CD4-positive, alpha-beta T cell treated with Interleukin-6 at 100 ng/mL for 8 hours (primary cell): Measurements from ENCODE around the gene GEMIN4.

Source experiments
- DNase-seq: peaks from one replicate; pipeline ENCODE4 v3.0.0-alpha.2; 2020; ENCODE audit warnings: mixed read lengths, low spot score

GEMIN4 gene

DNA sequence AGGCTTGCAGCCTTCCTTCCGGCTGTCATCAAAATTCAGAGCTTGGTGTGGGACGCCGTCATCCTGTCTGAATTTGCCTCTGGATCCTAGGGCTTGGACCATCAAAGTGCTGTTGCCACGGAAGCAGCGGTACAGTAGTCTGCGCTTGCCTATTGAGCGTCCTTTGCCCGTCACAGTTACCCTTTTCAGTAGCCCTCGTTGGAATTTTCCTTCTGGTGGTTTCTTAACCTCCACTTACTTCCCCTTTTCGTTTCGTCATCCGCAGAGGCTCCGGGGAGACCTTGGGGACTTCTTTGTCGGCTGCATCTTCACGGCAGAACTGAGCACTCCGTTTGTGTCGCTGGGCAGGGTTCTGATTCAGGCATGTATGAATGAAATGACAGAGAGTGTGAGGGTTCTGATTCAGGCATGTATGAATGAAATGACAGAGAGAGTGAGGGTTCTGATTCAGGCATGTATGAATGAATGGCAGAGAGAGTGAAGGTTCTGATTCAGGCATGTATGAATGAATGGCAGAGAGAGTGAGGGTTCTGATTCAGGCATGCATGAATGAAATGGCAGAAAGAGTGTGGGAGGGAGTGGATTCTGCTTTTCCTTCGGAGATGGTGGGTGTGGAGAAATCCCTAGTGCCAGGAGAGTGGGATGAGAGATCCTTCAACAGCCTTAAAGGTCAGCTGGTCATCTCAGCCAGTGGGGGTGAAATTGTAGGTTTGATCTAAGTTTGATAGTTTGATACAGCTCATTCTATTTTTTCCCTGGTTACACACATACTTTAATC is 11.6 kb downstream of the GEMIN4 start:
- no peak for DNase-seq

DNA sequence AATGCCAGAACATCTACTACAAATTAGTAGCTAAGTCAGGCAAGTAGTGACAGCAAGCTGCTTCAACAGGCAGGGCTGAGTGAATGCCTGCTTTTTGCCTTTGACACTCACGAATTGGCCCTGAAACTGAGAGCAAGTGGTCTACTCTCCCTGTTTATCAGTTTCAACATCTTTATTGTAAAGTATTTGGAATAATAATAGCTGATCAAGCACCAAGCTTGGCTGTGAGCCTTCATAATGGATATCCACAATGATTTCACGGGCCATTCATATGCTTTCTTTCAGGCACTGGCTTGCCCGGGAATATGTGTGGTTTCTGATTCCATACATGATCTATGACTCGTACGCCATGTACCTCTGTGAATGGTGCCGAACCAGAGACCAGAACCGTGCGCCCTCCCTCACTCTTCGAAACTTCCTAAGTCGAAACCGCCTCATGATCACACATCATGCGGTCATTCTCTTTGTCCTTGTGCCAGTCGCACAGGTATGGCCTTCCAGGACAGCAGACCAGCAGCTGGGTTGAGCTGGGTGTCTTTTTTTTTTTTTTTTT is 14.4 kb downstream of the GEMIN4 start:
- DNase-seq: no peak

- no peak for DNase-seq
Observed at GRCh38 chr17:733743-734142, 18.3 kb downstream of the GEMIN4 start.

- peak; percentile 6 for DNase-seq
Observed at GRCh38 chr17:732902-733720, 19.0 kb downstream of the GEMIN4 start.

- DNase-seq: peak; percentile 15
Observed at GRCh38 chr17:732067-732901, 19.8 kb downstream of the GEMIN4 start, which contains the start of gene TLCD3A. Gene TLCD3A, plus strand, starts transcription at chr17:732596. Its CDS starts 52 bp downstream, at chr17:732648.

GRCh38 chr17:731644-732066 is 20.4 kb downstream of the GEMIN4 start:
- no peak for DNase-seq

DNA sequence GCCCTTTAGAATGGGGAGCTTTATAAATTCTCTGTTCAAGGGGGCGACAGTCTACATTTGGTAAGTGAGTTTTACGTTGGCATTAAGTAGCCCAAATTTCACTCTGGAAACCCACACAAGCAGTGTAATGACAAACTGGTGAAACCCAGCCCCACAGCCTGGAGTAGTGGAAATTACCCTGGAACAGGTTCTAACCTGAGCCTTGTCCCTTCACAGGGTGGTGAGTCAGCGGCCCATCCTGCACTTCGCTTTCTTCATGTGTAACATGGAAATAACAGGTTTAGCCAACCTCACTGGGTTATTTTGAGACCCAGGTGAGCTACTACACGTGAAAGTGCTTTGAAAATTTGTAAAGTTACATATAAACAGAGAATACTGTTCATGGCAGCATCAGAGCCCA is 23.2 kb downstream of the GEMIN4 start:
- DNase-seq: no peak

DNA sequence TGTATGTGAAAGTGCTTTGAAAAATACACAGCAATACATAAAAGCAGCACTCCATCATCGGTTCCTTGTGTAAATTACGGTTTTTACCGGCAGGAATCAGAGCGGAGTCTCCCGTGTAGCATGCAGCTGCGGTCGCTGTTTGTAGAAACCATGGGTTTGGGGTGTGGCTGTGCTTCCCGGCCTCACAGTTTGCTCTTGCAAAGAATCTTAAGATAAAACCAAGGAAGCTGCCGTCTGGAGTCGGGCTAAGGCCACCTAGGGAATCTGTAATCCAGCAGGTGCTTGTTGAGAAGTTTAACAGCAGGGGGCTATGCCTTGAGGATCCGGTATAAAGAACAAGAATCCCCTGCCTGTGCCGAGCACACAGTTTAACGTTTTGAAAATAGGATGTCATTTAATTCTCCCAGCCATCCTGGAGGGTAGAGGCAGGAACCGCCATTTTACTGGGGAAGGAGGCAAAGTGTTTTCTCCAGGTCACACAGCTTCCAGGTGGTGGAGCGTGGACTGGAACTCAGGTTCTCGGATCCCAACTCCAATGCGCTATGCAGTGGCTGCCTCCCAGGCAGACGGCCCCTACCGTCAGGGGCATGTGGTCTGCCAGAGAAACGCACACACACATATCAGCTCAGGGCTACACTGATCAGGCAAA is 25.7 kb downstream of the GEMIN4 start:
- no peak for DNase-seq

GRCh38 chr17:725746-726145 is 26.3 kb downstream of the GEMIN4 start:
- no peak for DNase-seq

DNA sequence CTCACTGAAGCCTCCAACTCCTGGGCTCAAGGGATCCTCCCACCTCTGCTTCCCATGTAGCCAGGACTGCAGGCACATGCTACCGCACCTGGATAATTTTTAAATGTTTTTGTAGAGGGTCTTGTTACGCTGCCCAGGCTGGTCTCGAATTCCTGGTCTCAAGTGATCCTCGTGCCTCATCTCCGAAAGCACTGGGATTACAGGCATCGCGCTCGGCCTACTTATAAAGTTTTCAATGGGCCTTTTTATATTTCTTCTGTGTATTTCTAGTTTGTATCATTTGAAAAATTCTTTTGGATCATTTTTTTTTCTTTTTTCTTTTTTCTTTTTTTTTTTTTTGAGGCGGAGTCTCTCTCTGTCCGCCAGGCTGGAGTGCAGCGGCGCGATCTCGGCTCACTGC is 27.0 kb downstream of the GEMIN4 start:
- DNase-seq: no peak

- DNase-seq: no peak
Observed at GRCh38 chr17:721540-721937, 30.5 kb downstream of the GEMIN4 start.

GRCh38 chr17:720706-721539 is 31.1 kb downstream of the GEMIN4 start:
- no peak for DNase-seq

- DNase-seq: no peak
Observed at GRCh38 chr17:718075-718474, 34.0 kb downstream of the GEMIN4 start.

DNA sequence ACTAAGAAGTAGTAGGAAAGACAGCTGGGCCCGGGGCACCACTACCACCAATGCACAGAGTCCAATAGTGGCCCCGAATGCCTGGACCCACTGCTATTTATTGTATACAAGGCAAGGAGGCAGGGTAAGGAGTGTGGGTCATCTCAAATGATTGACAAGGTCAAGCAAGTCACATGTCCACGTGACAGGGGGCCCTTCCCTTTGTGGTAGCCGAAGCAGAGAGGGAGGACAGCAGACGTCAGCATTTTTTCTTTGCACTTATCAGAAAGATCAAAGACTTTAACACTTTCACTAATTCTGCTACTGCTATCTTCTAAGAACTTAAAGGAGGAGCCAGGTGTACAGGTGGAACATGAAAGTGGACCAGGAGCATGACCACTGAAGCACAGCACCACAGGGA is 43.9 kb downstream of the GEMIN4 start:
- DNase-seq: no peak

DNA sequence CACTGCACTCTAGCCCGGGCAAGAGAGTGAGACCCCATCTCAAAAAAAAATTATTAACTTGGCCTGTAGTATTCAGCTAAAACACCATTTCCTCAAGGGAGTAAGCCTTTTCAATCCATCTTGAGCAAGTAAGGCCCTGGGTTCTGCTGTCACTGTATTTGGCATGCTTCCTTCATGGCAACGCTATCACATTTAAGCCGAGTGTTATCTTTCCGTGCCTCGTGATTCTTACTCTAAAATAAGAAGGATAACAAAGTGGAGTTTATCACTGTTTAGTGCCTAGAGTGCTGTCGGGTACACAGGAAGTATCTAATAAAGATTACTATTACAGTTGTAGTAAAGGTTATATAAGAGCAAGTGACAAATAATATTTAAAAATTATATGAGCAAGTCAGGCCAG is 46.2 kb downstream of the GEMIN4 start:
- no peak for DNase-seq

DNA sequence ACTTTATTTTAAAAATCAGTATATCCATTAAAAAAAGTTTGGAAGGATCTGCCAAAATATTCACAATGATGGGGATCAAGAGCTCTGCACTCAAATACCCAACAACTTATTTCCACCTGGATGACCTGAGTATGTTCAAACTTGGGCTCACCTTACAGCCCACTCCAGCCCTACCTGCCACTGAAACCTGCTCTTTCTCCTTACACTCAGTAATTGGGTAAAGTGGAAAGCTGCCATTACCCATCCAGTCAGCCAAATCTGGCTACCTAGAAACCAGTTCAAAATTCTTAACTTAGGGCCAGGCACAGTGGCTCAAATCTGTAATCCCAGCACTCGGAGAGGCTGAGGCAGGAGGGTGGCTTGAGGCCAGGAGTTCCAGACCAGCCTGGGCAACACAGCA is 47.1 kb downstream of the GEMIN4 start:
- DNase-seq: no peak

DNA sequence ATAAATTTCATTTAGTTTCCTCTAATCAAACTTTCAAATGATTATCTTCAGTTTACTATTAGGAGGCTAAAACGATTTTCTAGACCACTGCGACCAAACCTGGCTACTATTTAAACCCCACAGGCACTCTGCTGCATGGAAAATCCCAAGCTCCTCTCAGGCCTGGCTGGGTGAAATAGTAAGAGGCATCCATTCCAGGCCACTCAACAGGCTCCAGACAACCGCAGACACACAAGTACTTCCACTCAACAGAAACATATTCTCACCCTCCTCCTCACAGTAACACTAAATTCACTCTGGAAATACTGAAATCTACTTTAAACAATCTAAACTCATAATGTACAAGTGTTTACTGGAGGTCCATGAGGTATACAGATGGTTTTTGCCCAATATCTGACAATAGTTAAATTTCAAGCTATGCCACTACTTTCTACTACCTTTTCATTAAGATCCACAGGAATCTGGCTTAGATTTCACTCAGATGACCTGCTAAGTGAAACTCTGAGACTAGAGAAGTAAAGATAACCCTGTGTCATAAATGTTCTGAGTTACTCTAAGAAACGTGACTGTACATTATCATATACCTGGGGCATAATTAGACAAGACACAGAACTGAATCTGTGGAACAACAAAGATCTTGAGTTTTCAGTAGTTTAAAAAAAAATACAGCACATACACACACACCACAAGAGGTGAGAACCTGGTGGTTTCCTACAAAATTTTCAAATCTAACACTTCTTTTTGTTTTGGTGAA is 47.8 kb downstream of the GEMIN4 start:
- no peak for DNase-seq

GRCh38 chr17:703081-703875 is 48.8 kb downstream of the GEMIN4 start:
- DNase-seq: no peak

GRCh38 chr17:700504-701094 is 51.5 kb downstream of the GEMIN4 start:
- DNase-seq: peak; percentile 35
